IMR-90 (cell line): ENCODE results near the gene EGLN1. TPM values are rescaled to one million over a fixed set of nuclear protein-coding genes. Genes with fewer than 3 reads are reported as not detected.

Experiments
- ATAC-seq: fragments of 200-7000 bp; cut with Tn5 transposase; 2 replicates; pipeline ENCODE4 v1.9.1; 2020; ENCODE audit warnings: low read depth, mild to moderate bottlenecking, moderate library complexity
- BruUV-seq: library from RNA; stranded (reverse); fragments of 400-500 nt; replicated peaks from 2 replicates; lab custom pipeline; 2021; lab: Mats Ljungman, UMichigan
- CTCF ChIA-PET: fragments of 300-600 bp; formaldehyde crosslinking; extraction: SDS; loops from one replicate; lab custom pipeline; 2021; ENCODE audit warnings: antibody characterized with exemption; lab: Yijun Ruan, JAX
- POLR2A ChIA-PET: fragments of 300-600 bp; sonication (Branson Sonifier 250); formaldehyde crosslinking; loops from one replicate; lab custom pipeline; 2022; ENCODE audit warnings: antibody characterized with exemption; ENCODE audit not compliant: unreplicated experiment; lab: Charles Lee
- DNase-seq: peaks from one replicate; pipeline ENCODE4 v3.0.0; 2013
- H2AFZ ChIP-seq: replicated peaks from 2 replicates; pipeline ENCODE3; 2013; ENCODE audit warnings: low read length, mild to moderate bottlenecking; ENCODE audit not compliant: poor library complexity
- H2AK5ac ChIP-seq: 2 replicates; pipeline ENCODE4 v1.6.1; 2013; ENCODE audit warnings: low read depth, low read length, inconsistent platforms
- H2AK9ac ChIP-seq: replicated peaks from 2 replicates; pipeline ENCODE3; 2013; ENCODE audit warnings: mild to moderate bottlenecking, low read depth, low read length, moderate library complexity; ENCODE audit not compliant: poor library complexity
- H2BK120ac ChIP-seq: 2 replicates; pipeline ENCODE4 v1.6.1; 2013; ENCODE audit warnings: low read depth, low read length, inconsistent platforms
- H2BK15ac ChIP-seq: 3 replicates; pipeline ENCODE4 v1.6.1; 2013; ENCODE audit warnings: low read depth, low read length, inconsistent platforms
- H2BK20ac ChIP-seq: 2 replicates; pipeline ENCODE4 v1.6.1; 2013; ENCODE audit warnings: low read depth, mild to moderate bottlenecking, inconsistent platforms, low read length, moderate library complexity
- H2BK5ac ChIP-seq: 2 replicates; pipeline ENCODE4 v1.6.1; 2013; ENCODE audit warnings: mild to moderate bottlenecking, low read depth, low read length, inconsistent platforms; ENCODE audit not compliant: poor library complexity, severe bottlenecking
- H3K14ac ChIP-seq: replicated peaks from 2 replicates; pipeline ENCODE4 v1.6.1; 2013; ENCODE audit warnings: low read depth, low read length, inconsistent platforms
- H3K18ac ChIP-seq: 2 replicates; pipeline ENCODE4 v1.6.1; 2013; ENCODE audit warnings: low read depth, low read length, control low read depth
- H3K23ac ChIP-seq: 2 replicates; pipeline ENCODE4 v1.6.1; 2013; ENCODE audit warnings: low read depth, low read length, inconsistent platforms
- H3K27ac ChIP-seq: 2 replicates; pipeline ENCODE4 v1.5.1; 2013; ENCODE audit warnings: mild to moderate bottlenecking, control low read depth, low read length; ENCODE audit not compliant: insufficient read depth
- H3K27me3 ChIP-seq: 2 replicates; pipeline ENCODE4 v1.6.1; 2013; ENCODE audit warnings: low read length; ENCODE audit not compliant: control insufficient read depth, insufficient read depth
- H3K36me3 ChIP-seq: 2 replicates; pipeline ENCODE4 v1.6.1; 2013; ENCODE audit warnings: low read length, mixed read lengths; ENCODE audit not compliant: control insufficient read depth, insufficient read depth
- H3K4ac ChIP-seq: 2 replicates; pipeline ENCODE4 v1.6.1; 2013; ENCODE audit warnings: low read depth, low read length, inconsistent platforms
- H3K4me1 ChIP-seq: 2 replicates; pipeline ENCODE4 v1.6.1; 2013; ENCODE audit warnings: low read length, mixed read lengths; ENCODE audit not compliant: control insufficient read depth, insufficient read depth
- H3K4me2 ChIP-seq: 2 replicates; pipeline ENCODE4 v1.6.1; 2013; ENCODE audit warnings: low read depth, mild to moderate bottlenecking, control low read depth, low read length, moderate library complexity
- H3K4me3 ChIP-seq: 2 replicates; pipeline ENCODE4 v1.5.1; 2013; ENCODE audit warnings: low read depth, mild to moderate bottlenecking, control low read depth, low read length, moderate library complexity; ENCODE audit not compliant: insufficient read depth
- H3K56ac ChIP-seq: 2 replicates; pipeline ENCODE4 v1.6.1; 2013; ENCODE audit warnings: low read length, inconsistent platforms; ENCODE audit not compliant: insufficient read depth; ENCODE audit errors: extremely low read depth
- H3K79me1 ChIP-seq, 2 experiments: 2 replicates each; pipeline ENCODE4 v1.6.1; 2013; ENCODE audit warnings: low read length in 2 of 2, inconsistent platforms in 1 of 2, low read depth in 1 of 2
- H3K9ac ChIP-seq: 2 replicates; pipeline ENCODE4 v1.6.1; 2013; ENCODE audit warnings: low read depth, low read length, control low read depth
- H3K9me1 ChIP-seq: 2 replicates; pipeline ENCODE4 v1.6.1; 2013; ENCODE audit warnings: low read length, inconsistent platforms; ENCODE audit not compliant: insufficient read depth
- H3K9me3 ChIP-seq: 2 replicates; pipeline ENCODE4 v1.6.1; 2013; ENCODE audit warnings: low read length; ENCODE audit not compliant: control insufficient read depth, insufficient read depth
- H4K20me1 ChIP-seq: 2 replicates; pipeline ENCODE4 v1.6.1; 2013; ENCODE audit warnings: low read length, inconsistent platforms; ENCODE audit not compliant: insufficient read depth
- H4K5ac ChIP-seq: 2 replicates; pipeline ENCODE4 v1.6.1; 2013; ENCODE audit warnings: mild to moderate bottlenecking, low read depth, low read length, control low read depth
- H4K8ac ChIP-seq, 2 experiments: 2 replicates each; pipeline ENCODE4 v1.6.1; 2013; ENCODE audit warnings: low read depth in 2 of 2, low read length in 2 of 2, control low read depth in 1 of 2, inconsistent platforms in 1 of 2
- H4K91ac ChIP-seq: 2 replicates; pipeline ENCODE4 v1.6.1; 2013; ENCODE audit warnings: low read depth, low read length, inconsistent platforms; ENCODE audit not compliant: insufficient read depth
- BHLHE40 ChIP-seq: fragments of 150-350 bp; IDR thresholded peaks from 2 replicates; pipeline ENCODE4 v1.6.1; 2016; ENCODE audit warnings: mild to moderate bottlenecking, low read depth, low read length
- CEBPB ChIP-seq: IDR thresholded peaks from 2 replicates; pipeline ENCODE4 v1.6.1; 2012; ENCODE audit warnings: low read depth, low read length, improper control_type of control experiment
- CHD1 ChIP-seq: IDR thresholded peaks from 2 replicates; pipeline ENCODE4 v1.6.1; 2012; ENCODE audit warnings: low read depth, low read length, improper control_type of control experiment
- CTCF ChIP-seq: conservative IDR thresholded peaks from 2 replicates; pipeline ENCODE4 v1.5.1; 2012; ENCODE audit warnings: mild to moderate bottlenecking, low read depth, low read length, improper control_type of control experiment
- FOS ChIP-seq: fragments of 150-350 bp; IDR thresholded peaks from 2 replicates; pipeline ENCODE4 v1.6.1; 2016; ENCODE audit warnings: low read depth, low read length
- MAZ ChIP-seq: IDR thresholded peaks from 2 replicates; pipeline ENCODE4 v1.6.1; 2012; ENCODE audit warnings: low read depth, mild to moderate bottlenecking, low read length, improper control_type of control experiment, moderate library complexity, borderline replicate concordance
- MXI1 ChIP-seq: IDR thresholded peaks from 2 replicates; pipeline ENCODE4 v1.6.1; 2012; ENCODE audit warnings: low read depth, mild to moderate bottlenecking, low read length, moderate library complexity, borderline replicate concordance
- POLR2A ChIP-seq: IDR thresholded peaks from 2 replicates; pipeline ENCODE4 v1.6.1; 2012; ENCODE audit warnings: mild to moderate bottlenecking, low read depth, low read length
- RFX5 ChIP-seq: IDR thresholded peaks from 2 replicates; pipeline ENCODE4 v1.8.0; 2012; ENCODE audit warnings: low read depth, mild to moderate bottlenecking, low read length, moderate library complexity
- WGBS, 2 experiments: methylation state at CpG; one replicate each; pipeline versions ENCODE4 v1.1.5 to v1.1.7; 2013; ENCODE audit warnings: missing lambda C conversion rate in 2 of 2; ENCODE audit not compliant: insufficient read length in 1 of 2; ENCODE audit errors: extremely low coverage in 2 of 2; 5-methylcytosine and 5-hydroxymethylcytosine counted together
- dilution Hi-C: fragments of 300-500 bp; cut with HindIII; formaldehyde crosslinking; loops from one replicate; pipeline ENCODE4 v1.14.3; 2018; ENCODE audit warnings: low sequenced_read_pairs; ENCODE audit not compliant: unreplicated experiment
- in situ Hi-C: fragments of 300-500 bp; cut with MboI; formaldehyde crosslinking; loops from 3 replicates; pipeline ENCODE4 v1.14.3; 2019; ENCODE audit warnings: low sequenced_read_pairs, inconsistent platforms, mixed read lengths
- intact Hi-C: fragments of 100-400 bp; cut with micrococcal nuclease; formaldehyde crosslinking; loops from 2 replicates; pipeline ENCODE4 v1.10.0; 2022
- polyA plus RNA-seq, 3 experiments: library from polyadenylated mRNA; depleted of rRNA; stranded (reverse); fragments of >200 nt; gene quantifications; 2 replicates each; pipeline ENCODE4 v1.2.3, GENCODE V29; 2012; ENCODE audit warnings: low replicate concordance in 1 of 3
- total RNA-seq: library from RNA; depleted of rRNA; stranded (reverse); fragments of >200 nt; gene quantifications from 2 replicates; pipeline ENCODE4 v1.2.3, GENCODE V29; 2012
- TF ChIP-seq, protein P1 (sequence below): fragments of 150-350 bp; IDR thresholded peaks from 2 replicates; pipeline ENCODE4 v1.6.1; 2016; ENCODE audit warnings: low read depth, mild to moderate bottlenecking, low read length, moderate library complexity, borderline replicate concordance

Gene EGLN1
- total and polyA plus RNA-seq, 2 of the 4 experiments (the other 2 are of a cell fraction) = 25.7 to 26.9 TPM

- H3K9me1 ChIP-seq = peaks cover 4% of the 10 kb centered on the region; the same call in 1 of the 2 replicates
- no peak overlapping the region for H3K4me3 ChIP-seq
- H2BK120ac ChIP-seq = no peak overlapping the region
- H2BK15ac ChIP-seq = no peak overlapping the region
- no peak overlapping the region for H3K18ac ChIP-seq
- CTCF ChIA-PET = no interaction called here
- no peak overlapping the region for H3K4me2 ChIP-seq
- no peak overlapping the region for H3K56ac ChIP-seq
- no peak overlapping the region for H3K4ac ChIP-seq
- no peak overlapping the region for H3K9ac ChIP-seq
- H2AK5ac ChIP-seq = no peak overlapping the region
- DNase-seq (no peak), ATAC-seq (no peak)
- POLR2A ChIA-PET = no interaction called here
- H2AK9ac ChIP-seq = no peak overlapping the region
- intact Hi-C loops (no loop called here), in situ Hi-C loops (loop anchor here (5.0 kb wide), 2 partner anchors 59 to 224 kb away; partner anchors contain the start of gene EGLN1), dilution Hi-C loops (no loop called here)
- no peak overlapping the region for H4K91ac ChIP-seq
- no peak overlapping the region for H3K23ac ChIP-seq
- H2BK20ac ChIP-seq = no peak overlapping the region
- BruUV-seq = no TSS peak
- WGBS, 2 experiments = no CpG with 5 or more reads among the region's 1 CpG
- no peak overlapping the region for H2BK5ac ChIP-seq
- H3K79me1 ChIP-seq = peaks cover 10 to 18% of the 10 kb centered on the region in 2 experiments; a peak in 3 of 4 replicates
- no peak overlapping the region for H4K8ac ChIP-seq
- H4K20me1 ChIP-seq = no peaks in the 10 kb centered on the region; the same call in 1 of the 2 replicates
- H3K27ac ChIP-seq = no peak overlapping the region
- H2AFZ ChIP-seq = no peak overlapping the region
- H3K36me3 ChIP-seq = peaks cover 9% of the 10 kb centered on the region
- no peaks in the 10 kb centered on the region for H3K4me1 ChIP-seq
- H4K5ac ChIP-seq = no peak overlapping the region
- H3K14ac ChIP-seq = no peak overlapping the region
- no peaks in the 10 kb centered on the region for H3K9me3 ChIP-seq
- no peaks in the 10 kb centered on the region for H3K27me3 ChIP-seq
- TF ChIP-seq FOS (no peak), CEBPB (no peak), RFX5 (no peak), CTCF (no peak), MXI1 (no peak), BHLHE40 (no peak), POLR2A (no peak), MAZ (no peak), CHD1 (no peak)
- TF ChIP-seq, protein P1, sequence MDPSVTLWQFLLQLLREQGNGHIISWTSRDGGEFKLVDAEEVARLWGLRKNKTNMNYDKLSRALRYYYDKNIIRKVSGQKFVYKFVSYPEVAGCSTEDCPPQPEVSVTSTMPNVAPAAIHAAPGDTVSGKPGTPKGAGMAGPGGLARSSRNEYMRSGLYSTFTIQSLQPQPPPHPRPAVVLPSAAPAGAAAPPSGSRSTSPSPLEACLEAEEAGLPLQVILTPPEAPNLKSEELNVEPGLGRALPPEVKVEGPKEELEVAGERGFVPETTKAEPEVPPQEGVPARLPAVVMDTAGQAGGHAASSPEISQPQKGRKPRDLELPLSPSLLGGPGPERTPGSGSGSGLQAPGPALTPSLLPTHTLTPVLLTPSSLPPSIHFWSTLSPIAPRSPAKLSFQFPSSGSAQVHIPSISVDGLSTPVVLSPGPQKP = no peak
Observed at GRCh38 chr1:231363624-231364023, 58.5 kb downstream of the EGLN1 start.
